Retinal pigment epithelial cell (primary cell): Measurements from ENCODE around the gene MATR3.
A peak's percentile ranks its signal among the peaks of the same experiment; 100 is the strongest.
"Not testable (repeated sequence)": the region's sequence is repeated elsewhere in the genome, so short reads cannot be mapped to it uniquely, and the experiment has no call there.

Experiments
- DNase-seq: peaks from one replicate; pipeline ENCODE4 v3.0.0-alpha.2; 2010; ENCODE audit warnings: low read depth
- H3K4me3 ChIP-seq: 2 replicates; pipeline ENCODE4 v1.5.1; 2011; ENCODE audit warnings: mild to moderate bottlenecking, low read length, control low read depth, moderate library complexity
- TF ChIP-seq, protein P1 (sequence below): conservative IDR thresholded peaks from 2 replicates; pipeline ENCODE4 v1.5.1; 2011; ENCODE audit warnings: low read depth, low read length, control low read depth, inconsistent platforms

MATR3 gene

DNA sequence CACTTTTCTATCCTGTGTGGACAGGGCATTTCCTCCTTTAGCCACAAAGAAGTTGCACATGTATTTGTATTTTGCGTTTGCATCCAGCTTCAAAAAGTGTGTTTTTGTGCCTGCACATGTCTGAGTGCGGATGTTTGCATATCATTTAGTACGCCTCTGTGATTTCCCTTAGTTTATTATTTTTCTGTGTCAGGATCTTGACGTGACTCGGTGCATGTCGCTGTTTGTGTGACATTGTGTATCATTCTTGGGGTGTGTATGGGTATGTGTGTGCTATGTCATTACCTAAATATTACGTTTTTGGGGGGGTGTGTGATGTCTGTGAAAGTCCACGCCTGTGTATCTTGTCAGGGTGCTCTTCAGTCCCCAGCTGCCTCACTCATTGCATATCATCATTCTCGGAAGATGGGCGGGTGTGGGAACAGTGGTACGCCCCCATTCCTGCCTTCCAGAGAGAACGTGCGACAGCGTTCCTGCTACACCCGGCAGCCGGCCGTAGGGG, 47.7 kb downstream of the MATR3 start:
- TF ChIP-seq, protein P1, sequence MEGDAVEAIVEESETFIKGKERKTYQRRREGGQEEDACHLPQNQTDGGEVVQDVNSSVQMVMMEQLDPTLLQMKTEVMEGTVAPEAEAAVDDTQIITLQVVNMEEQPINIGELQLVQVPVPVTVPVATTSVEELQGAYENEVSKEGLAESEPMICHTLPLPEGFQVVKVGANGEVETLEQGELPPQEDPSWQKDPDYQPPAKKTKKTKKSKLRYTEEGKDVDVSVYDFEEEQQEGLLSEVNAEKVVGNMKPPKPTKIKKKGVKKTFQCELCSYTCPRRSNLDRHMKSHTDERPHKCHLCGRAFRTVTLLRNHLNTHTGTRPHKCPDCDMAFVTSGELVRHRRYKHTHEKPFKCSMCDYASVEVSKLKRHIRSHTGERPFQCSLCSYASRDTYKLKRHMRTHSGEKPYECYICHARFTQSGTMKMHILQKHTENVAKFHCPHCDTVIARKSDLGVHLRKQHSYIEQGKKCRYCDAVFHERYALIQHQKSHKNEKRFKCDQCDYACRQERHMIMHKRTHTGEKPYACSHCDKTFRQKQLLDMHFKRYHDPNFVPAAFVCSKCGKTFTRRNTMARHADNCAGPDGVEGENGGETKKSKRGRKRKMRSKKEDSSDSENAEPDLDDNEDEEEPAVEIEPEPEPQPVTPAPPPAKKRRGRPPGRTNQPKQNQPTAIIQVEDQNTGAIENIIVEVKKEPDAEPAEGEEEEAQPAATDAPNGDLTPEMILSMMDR, result no peak
- H3K4me3 ChIP-seq, result peak overlapping the region; percentile 97
- DNase-seq, result no peak

DNA sequence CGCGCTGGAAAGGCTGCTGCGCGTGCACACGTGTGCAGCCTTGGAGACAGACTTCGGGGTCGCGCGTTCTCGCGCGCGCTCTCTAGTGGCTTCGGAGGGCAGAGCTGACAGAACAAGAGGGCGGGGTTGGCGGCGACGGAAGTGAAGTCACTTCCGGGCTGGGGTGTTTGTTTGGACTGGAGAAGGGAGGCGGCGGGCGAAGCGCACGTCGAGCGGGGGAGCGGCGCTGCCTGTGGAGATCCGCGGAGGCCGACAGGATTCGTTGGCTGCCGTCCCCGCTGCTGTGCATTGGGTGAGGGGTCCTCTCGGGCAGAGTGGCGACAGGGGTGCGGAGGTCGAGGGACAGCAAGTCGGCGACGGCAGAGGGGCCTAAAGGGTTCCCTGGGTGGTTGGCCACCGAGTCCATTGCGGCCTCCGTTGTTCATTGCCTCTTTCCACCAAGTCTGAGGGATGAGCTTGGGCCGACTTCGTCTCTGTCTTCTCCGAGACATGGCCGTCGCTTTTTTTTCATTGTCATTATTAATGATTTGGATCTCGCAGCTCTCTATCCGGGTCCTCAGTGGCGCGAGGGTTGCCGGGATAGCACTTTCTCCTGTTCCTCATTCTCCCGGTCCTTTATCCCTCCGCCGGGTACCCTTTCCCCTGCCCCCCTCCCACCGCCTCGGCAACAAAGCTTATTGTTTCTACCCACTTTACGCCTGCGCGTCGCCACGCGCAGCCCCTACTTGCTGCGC, 48.3 kb downstream of the MATR3 start, which contains the start of gene PAIP2:
Gene PAIP2 (plus strand): TSS at position 166 of the 734 bp plus-strand sequence. CDS start 21,931 bp downstream, outside the sequence.
- TF ChIP-seq, protein P1, result peak; percentile 73
- peak within 1 kb of the TSS; percentile 97 for H3K4me3 ChIP-seq
- DNase-seq, result peak; percentile 92

DNA sequence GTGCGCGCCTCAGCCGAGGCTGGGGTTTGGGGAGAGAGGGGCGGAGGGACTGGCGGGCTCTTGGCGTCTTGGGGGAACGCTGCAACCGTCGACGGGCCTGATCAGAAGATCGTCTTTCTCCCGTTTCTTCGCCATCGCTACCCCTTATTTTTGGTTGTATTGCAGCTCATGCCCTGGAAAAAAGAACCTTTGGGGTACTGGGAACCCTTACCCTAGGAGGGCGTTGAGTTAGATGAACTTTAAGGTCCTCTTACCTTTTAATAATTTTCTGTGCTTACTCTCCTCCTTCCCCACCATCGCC, 48.8 kb downstream of the MATR3 start:
- TF ChIP-seq, protein P1, result no peak
- no peak for DNase-seq
- H3K4me3 ChIP-seq, result peak overlapping the region; percentile 97

DNA sequence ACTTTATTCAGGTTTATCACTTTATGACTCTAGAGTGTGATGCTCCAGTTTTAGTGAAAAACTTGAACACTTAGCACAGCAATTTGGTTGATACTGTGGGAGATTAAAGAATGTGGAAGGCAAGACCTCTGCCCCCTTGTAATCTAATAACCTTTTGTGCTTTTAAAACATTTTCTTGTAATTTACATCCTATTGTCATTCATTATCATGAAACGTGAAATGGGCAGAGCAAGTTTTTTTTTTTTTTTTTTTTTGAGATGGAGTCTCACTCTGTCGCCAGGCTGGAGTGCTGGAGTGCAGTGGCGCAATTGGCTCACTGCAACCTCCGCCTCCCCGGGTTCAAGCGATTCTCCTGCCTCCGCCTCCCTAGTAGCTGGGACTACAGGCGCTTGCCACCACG, 49.9 kb downstream of the MATR3 start:
- TF ChIP-seq, protein P1, result no peak
- DNase-seq, result no peak
- peak overlapping the region; percentile 97 for H3K4me3 ChIP-seq

DNA sequence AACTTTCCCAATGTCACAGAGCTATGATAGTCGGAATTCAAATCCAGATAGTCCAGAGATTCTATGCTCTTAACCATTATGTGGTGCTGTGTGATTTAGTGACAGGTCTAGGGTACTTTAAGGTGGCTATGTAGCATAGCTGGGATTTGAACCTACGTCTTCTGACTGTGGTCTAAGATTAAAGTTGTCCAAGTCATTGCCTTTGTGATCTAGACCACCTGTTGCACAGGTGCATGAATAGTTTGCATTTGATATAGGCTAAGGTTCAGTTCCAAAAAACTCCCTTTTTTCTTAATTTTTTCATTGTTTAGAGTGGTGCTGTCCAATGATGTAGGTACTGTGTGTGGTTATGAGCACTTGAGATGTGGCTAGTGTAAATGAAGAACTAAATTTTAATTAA, 50.6 kb downstream of the MATR3 start:
- TF ChIP-seq, protein P1, result no peak
- H3K4me3 ChIP-seq, result no peak overlapping the region
- no peak for DNase-seq

DNA sequence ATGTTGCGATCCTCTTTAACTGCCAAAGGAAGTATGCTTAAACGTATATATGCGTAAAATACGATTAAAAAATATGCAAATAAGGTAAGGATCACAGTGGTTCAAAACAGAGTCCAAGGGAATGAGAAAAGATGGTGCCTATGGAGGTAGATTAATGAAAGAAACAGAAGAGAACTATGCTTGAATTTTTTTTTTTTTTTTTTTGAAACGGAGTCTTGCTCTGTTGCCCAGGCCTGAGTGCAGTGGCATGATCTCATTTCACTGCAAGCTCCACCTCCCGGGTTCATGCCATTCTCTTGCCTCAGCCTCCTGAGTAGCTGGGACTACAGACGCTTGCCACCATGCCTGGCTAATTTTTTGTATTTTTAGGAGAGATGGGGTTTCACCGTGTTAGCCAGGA, 51.9 kb downstream of the MATR3 start:
- DNase-seq, H3K4me3 ChIP-seq: not testable (repeated sequence)

DNA sequence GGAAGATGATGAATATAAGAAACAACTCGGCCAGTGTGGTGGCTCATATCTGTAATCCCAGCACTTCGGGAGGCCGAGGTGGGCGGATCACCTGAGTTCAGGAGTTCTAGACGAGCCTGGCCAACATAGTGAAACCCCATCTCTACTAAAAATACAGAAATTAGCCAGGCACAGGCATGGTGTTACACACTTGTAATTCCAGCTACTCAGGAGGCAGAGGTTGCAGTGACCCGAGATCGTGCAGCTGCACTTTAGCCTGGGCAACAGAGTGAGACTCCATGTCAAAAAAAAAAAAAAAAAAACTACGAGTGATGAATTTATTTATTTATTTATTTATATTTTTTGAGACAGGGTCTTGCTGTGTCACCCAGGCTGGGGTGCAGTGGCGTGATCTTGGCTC, 54.3 kb downstream of the MATR3 start:
- not testable (repeated sequence) for H3K4me3 ChIP-seq, DNase-seq

DNA sequence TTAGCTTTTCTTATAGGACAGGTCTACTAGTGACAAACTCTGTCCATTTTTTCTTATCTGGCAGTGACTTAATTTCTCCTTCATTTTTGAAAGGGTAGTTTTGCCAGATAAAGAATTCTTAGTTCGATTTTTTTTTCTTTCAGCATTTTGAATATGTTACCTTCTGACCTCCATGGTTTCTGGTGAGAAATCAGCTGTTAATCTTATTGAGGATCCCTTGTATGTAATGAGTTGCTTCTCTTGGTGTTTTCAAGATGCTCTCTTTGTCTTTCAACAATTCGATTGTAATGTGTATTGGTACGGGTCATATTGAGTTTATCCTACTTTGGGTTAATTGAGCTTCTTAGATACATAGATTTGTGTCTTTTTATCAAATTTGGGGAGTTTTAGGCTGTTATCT, 60.6 kb downstream of the MATR3 start:
- no peak for DNase-seq
- no peak overlapping the region for H3K4me3 ChIP-seq
- TF ChIP-seq, protein P1, result no peak

DNA sequence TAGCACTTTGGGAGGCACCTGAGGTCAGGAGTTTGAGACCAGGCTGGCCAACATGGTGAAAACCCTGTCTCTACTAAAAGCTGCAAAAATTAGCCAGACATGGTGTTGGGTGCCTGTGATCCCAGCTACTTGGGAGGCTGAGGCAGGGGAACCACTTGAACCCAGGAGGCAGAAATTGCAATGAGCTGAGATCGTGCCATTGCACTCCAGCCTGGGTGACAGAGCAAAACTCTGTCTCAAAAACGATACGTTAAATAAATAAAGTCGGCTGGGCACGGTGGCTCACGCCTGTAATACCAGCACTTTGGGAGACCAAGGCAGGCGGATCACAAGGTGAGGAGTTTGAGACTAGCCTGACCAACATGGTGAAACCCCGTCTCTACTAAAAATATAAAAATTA, 62.4 kb downstream of the MATR3 start:
- H3K4me3 ChIP-seq, DNase-seq: not testable (repeated sequence)
